Activated CD4-positive, alpha-beta T cell treated with anti-CD3 and anti-CD28 coated beads, Interleukin-2, amount 50 U/mL, for 24 hours (primary cell): Measurements from ENCODE around the gene ADPRM.
A peak's percentile ranks its signal among the peaks of the same experiment; 100 is the strongest.
"Not testable (repeated sequence)": the region's sequence is repeated elsewhere in the genome, so short reads cannot be mapped to it uniquely, and the experiment has no call there.

ENCODE experiments used
- DNase-seq, 2 donors: peaks; one replicate each; pipeline ENCODE4 v3.0.0-alpha.2; 2020; ENCODE audit warnings: low read depth in 1 of 2, low spot score in 1 of 2

ADPRM gene

GRCh38 chr17:10699856-10700255, 2.5 kb downstream of the ADPRM start:
- no peak for DNase-seq

GRCh38 chr17:10702574-10702973, 5.2 kb downstream of the ADPRM start:
- no peak for DNase-seq

GRCh38 chr17:10705727-10706126, 8.3 kb downstream of the ADPRM start:
- DNase-seq, result no peak

GRCh38 chr17:10713318-10713717, 15.9 kb downstream of the ADPRM start:
- no peak for DNase-seq

GRCh38 chr17:10716218-10716617, 18.8 kb downstream of the ADPRM start:
- DNase-seq, result no peak

GRCh38 chr17:10718547-10718946, 21.2 kb downstream of the ADPRM start:
- no peak for DNase-seq

- DNase-seq, result no peak
These were observed 27.3 kb downstream of the ADPRM start for GRCh38 chr17:10724546-10725195.

GRCh38 chr17:10725262-10725661, 27.9 kb downstream of the ADPRM start:
- no peak for DNase-seq

- no peak for DNase-seq
These were observed 28.8 kb downstream of the ADPRM start for GRCh38 chr17:10726196-10726595.

GRCh38 chr17:10727192-10727591, 29.8 kb downstream of the ADPRM start:
- no peak for DNase-seq

- DNase-seq, result no peak
These were observed 31.0 kb downstream of the ADPRM start for GRCh38 chr17:10728331-10728892.

- DNase-seq, result peak; percentile 12 to 21
These were observed 32.2 kb downstream of the ADPRM start, which contains the start of gene TMEM220 for GRCh38 chr17:10729334-10730193. Gene TMEM220 (minus strand): TSS chr17:10730023. CDS start chr17:10729851, 172 bp downstream.

- DNase-seq, result not testable (repeated sequence)
These were observed 32.9 kb downstream of the ADPRM start for GRCh38 chr17:10730247-10730646.

- no peak for DNase-seq
These were observed 34.0 kb downstream of the ADPRM start for GRCh38 chr17:10731408-10731879.

GRCh38 chr17:10732121-10732520, 34.7 kb downstream of the ADPRM start:
- not testable (repeated sequence) for DNase-seq

- DNase-seq, result no peak
These were observed 36.3 kb downstream of the ADPRM start for GRCh38 chr17:10733666-10734065.

GRCh38 chr17:10735251-10735650, 37.9 kb downstream of the ADPRM start:
- DNase-seq, result no peak

GRCh38 chr17:10735821-10736220, 38.4 kb downstream of the ADPRM start:
- no peak for DNase-seq

- peak in 1 of 2 donors; percentile 20 for DNase-seq
These were observed 39.8 kb downstream of the ADPRM start for GRCh38 chr17:10737168-10737622.

- DNase-seq, result no peak
These were observed 40.3 kb downstream of the ADPRM start for GRCh38 chr17:10737736-10738135.

- no peak for DNase-seq
These were observed 41.3 kb downstream of the ADPRM start for GRCh38 chr17:10738521-10739258.
